GM18867 (cell line): ENCODE measurements around the gene RAVER2.
"Not testable (repeated sequence)": the region's sequence is repeated elsewhere in the genome, so short reads cannot be mapped to it uniquely, and the experiment has no call there.

Experiments
- ATAC-seq: cut with Tn5 transposase; IDR thresholded peaks from one replicate; pipeline ENCODE4 v1.9.1; 2021; ENCODE audit warnings: mild to moderate bottlenecking, moderate library complexity; ENCODE audit not compliant: unreplicated experiment

The RAVER2 gene

DNA sequence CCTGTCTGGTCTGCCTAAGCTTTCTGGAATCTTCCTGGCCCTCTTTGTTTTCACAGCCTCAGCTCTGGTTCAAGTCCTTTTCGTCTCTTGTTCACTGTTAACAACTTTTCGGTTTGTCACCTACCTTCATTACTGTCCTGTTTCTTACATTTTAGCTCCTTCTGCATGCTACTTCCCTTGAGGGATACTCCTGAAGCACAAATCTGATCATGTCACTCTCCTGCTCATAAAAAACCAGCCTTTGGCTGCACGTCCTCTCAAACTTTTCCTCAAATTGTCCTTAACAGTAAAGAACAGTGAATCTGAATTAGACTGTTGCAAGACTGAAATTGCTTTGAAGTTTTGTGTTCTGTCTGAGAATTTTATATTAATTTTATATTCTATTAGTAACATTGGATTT is 3.3 kb downstream of the RAVER2 start:
- ATAC-seq = no peak

DNA sequence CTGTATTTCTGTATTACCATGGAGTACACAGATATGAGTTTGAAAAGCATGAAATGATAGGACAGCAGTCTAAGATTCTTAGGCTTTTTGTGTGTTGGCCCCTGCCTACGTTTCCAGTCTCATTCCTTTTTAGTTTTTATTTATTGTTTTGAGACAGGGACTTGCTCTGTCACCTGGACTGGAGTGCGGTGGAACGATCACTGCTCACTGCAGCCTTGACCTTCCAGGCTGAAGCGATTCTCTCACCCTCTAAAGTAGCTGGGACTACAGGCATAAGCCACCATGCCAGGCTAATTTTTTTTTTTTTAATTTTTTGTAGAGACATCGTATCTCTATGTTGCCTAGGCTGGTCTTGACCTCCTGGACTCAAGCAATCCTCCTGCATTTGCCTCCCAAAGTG is 3.8 kb downstream of the RAVER2 start:
- ATAC-seq = no peak

DNA sequence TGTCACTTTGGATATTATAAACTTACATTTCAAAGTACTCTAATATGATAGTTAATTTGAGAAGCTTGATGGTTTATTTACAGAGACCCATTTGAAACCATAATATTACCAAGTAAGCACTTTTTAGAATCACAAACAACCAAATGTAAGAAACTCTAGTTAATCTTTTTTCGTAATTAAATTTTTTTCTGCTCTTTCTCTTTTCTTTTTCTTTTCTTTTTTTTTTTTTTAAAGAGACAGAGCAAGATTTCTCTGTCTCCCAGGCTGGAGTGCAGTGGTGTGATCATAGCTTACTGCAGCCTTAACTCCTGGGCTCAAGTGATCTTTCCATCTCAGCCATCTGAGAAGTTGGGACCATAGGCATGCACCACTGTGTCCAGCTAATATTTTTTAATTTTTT is 5.2 kb downstream of the RAVER2 start:
- no peak for ATAC-seq

DNA sequence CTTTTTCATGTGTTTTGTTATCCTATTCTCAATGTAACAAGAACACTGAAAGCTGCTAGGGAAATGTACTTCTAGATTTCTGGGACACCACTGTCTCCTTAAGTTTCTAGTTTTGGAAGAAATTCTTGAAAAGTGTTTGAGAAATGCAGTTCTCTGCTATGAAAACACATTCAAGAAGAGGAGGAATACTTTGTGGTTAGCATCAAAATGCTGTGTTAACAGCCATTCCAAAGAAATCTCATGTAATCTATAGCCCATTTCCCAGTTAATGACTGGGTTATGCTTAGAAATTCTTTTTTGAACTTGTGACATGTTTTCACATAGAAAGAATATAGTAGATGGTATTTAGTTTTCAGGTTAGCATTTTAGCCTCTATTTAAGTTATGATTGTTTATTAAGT is 6.0 kb downstream of the RAVER2 start:
- no peak for ATAC-seq

DNA sequence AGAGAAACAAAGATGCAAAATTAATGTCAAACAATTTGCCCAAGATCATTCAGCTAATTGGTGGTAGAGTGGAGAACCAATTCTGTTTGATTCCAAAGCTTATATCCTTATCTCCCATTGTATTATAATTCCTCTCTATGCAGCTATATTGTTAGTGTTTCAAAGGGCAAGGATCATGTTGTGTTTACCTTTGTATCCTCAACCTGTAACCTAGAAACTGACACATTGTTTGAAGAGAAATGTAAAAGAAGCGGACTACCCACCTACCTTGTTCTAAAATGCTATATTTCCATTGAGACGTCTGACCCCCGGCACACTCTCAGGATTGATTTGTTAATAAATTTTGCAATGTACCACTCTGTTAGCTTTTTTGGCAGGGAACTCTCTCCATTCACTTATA is 9.3 kb downstream of the RAVER2 start:
- no peak for ATAC-seq

DNA sequence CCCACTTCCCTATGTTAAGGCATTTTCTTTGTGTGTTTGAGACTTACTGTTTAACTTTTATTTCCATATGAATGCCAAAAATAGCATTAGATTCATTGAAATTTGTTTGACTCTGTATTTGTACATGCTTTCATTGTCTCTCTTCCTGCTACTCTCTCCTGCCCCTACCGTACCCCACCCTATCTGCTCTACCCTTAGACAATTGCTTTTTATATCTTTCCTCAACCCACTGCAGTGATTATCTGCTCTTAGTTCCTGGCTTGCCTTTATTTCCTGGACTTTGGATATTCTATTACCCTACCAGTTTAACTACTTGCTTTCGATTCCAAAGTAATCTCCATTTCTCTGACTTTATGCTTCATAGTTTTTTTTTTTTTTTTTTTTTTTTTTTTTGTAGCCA is 10.5 kb downstream of the RAVER2 start:
- ATAC-seq = no peak

DNA sequence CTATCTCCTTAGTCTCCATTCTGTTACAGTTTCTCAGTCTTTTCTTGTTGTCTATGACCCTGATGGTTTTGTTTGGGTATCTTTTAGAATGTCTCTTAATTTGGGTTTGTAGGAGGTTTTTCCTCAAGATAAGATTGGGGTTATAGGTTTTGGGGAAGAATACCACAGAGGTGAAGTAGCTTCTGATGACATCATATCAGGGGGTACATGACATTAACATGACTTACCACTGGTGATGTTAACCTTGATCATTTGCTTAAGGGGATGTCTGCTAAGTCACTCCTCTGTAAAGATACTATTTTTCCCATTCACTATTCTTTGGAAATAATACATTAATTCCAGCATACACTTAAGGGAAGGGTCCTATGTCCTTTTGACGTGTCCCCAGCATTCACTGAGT is 11.9 kb downstream of the RAVER2 start:
- no peak for ATAC-seq

DNA sequence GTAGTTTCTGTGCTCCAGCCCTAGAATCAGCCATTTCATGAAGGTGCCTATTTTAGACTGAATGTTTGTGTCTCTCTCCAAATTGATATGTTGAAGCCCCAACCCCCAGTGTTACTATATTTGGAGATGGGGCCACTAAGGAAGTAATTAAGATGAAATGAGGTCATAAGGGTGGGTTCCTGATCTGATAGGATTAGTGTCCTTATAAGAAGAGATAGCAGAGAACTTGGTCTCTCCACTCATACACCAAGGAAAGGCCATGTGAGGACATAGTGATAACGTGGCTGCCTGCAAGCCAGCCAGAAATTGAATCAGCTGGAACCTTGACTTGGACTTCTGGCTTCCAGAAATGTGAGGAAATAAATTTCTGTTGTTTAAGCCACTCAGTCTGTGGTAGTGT is 12.3 kb downstream of the RAVER2 start:
- ATAC-seq = no peak

DNA sequence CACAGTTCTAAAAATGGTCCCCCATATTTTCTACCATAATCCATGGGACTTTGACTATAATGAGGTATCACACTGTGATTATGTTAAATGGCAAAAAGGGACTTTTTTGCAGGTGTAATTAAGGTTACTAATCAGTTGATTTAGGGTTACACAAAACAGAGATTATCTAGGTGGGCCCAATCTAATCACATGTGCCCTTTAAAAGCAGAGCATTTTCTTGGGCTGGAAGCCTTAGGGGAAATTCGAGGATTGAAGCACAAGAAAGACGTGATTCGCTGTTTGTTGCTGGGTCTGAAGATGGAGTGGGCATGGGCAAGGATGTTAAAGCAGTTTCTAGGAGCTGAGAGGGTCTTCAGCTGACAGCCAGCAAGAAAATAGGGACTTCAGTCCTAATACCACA is 13.4 kb downstream of the RAVER2 start:
- ATAC-seq = no peak

DNA sequence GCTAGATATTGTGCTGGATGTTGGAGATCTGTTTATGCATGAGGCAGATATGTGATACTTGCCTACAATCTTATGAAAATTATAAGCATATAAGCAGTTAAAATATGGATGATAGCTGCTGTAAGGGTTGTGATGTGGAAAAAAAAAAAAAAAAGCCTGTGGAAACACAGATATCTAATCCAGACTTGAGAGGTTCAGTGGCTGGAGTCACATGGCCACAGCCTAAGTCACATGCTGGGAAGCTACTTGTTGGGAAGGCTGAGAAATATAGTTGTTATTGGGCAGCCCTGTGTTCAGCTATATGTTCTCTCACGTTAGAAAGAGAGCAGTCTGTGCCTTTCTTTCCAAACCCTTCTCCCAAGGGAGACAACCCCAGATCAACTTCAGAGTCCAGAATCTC is 15.1 kb downstream of the RAVER2 start:
- no peak for ATAC-seq

DNA sequence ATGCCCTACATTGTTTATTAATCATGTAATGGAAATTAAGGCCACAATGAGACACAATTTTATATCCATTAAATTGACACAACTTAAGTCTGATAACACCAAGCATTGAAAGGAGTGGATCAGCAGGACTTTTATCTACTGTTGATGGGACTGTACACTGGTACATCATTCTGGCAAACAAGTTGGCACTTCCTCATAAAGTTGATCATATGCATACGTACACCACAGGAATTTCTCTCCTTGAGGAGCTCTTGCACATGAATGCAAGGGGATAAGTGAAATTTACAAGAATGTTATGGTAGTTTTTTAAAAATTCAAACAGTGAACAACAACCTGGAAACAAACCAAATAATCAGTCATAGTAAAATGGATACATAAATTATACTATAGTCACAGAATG is 20.1 kb downstream of the RAVER2 start:
- no peak for ATAC-seq

DNA sequence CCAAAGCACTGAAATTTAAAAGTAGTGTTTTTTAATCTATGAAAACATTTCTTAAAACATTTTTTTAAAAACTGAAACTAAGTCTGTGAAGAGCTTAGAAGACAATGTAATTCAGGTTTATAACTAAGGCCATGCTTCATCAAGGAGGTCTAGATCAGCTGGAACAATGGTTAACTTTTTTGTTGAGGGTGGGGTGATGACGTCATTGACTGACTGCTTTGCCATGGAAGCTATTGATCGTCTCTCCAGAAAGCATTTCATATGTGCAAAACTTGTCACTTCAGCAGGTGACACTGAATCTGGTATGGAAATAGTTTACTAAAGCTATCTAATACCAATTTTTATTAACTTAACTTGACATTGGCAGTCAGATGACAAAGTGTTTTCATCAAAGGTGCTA is 21.0 kb downstream of the RAVER2 start:
- no peak for ATAC-seq

DNA sequence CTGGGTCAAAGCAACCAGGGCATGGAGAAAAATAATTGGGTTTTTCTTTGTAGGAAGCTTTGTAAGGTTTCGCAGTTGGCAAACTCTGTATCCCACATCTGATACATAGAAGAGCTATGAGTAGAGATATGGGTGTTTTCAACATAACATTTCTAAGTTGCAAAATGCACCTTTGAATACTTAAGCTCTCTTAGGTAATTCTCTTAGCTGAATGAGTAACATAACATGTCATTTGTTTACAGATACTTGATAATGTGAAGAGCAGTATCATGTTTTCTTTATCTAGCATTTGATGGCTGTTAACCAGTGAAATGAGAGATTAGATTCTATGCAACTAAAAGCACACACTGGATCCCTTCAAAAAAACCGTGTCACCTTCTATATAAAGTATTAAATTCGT is 21.6 kb downstream of the RAVER2 start:
- no peak for ATAC-seq

DNA sequence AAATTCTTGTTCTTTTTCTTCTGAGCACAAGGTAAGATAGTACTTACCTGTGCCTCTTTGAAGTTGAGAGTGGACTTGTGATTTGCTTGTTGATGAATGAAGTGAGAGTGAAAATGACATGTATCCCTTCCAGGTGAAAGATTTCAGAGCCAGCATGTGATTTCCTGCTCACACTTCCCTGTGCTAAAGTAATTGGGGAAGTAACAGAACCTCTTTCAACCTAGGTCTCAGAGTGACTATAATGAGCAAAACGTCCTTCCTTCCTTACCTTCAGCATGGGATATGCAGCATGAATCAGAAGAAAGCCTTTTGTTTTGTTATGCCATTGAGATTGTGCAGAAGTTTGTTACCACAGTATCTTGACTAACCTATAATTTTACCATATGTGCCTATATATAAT is 24.6 kb downstream of the RAVER2 start:
- ATAC-seq = no peak

DNA sequence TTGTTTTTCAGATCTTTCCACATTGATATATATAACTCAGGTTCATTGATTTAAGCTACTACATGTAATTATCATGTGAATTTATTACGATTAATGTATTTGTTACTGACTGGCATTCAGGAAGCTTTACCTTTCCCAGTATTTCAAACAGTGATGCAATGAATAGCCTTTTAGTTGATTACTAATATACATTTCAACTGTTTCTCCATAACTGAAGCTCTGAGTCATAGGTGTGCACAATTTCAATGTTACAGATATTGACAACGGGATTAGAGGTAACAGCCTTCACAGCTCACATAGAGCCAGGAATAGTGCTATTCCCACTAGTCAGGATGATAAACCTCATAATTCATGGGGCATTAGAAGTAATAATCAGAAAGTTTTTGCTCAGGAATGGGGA is 25.1 kb downstream of the RAVER2 start:
- no peak for ATAC-seq

DNA sequence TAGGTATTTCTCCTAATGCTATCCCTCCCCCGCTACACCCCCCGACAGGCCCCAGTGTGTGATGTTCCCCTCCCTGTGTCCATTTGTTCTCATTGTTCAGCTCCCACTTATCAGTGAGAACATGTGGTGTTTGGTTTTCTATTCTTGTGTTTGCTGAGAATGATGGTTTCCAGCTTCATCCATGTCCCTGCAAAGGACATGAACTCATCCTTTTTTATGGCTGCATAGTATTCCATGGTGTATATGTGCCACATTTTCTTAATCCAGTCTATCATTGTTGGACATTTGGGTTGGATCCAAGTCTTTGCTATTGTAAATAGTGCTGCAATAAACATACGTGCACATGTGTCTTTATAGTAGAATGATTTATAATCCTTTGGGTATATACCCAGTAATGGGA is 28.4 kb downstream of the RAVER2 start:
- not testable (repeated sequence) for ATAC-seq

DNA sequence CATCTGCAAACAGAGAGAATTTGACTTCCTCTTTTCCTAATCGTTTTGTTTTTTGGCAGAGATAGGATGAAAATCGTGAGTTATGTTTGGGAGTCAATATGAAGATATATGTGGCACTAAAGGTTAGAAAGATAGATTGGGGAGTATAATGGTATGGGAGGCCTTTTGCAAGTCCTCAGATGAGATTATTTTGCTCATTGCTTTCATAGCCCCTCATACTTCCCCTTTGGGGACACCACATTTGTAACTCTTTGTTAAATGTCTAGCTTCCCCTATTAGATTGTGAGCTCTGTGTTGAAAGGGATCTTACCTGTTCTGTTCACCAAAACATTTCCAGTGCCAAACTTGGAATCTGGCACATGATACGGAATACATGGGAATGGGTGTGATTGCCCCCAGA is 30.2 kb downstream of the RAVER2 start:
- no peak for ATAC-seq

DNA sequence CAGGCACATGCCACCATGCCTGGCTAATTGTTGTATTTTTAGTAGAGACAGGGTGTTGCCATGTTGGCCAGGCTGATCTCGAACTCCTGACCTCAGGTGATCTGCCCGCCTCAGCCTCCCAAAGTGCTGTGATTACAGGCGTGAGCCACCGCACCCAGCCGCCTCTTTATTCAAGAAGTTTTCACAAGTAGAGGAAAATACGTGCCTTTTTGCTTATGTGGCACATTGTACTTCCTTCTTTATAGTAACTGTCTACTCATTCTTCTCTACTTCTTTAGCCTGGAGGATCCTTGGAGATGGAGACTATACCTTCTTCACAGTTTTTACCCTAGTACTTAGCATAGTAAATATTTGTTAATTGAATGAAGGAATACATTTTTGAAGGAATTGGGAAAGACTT is 37.2 kb downstream of the RAVER2 start:
- ATAC-seq = not testable (repeated sequence)

DNA sequence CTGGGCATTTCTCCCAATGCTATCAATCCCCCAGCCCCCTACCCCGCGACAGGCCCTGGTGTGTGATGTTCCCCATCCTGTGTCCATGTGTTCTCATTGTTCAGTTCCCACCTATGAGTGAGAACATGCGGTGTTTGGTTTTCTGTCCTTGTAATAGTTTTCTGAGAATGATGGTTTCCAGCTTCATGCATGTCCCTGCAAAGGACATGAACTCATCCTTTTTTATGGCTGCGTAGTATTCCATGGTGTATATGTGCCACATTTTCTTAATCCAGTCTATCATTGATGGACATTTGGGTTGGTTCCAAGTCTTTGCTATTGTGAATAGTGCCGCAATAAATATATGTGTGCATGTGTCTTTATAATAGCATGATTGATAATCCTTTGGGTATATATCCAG is 38.0 kb downstream of the RAVER2 start:
- not testable (repeated sequence) for ATAC-seq

DNA sequence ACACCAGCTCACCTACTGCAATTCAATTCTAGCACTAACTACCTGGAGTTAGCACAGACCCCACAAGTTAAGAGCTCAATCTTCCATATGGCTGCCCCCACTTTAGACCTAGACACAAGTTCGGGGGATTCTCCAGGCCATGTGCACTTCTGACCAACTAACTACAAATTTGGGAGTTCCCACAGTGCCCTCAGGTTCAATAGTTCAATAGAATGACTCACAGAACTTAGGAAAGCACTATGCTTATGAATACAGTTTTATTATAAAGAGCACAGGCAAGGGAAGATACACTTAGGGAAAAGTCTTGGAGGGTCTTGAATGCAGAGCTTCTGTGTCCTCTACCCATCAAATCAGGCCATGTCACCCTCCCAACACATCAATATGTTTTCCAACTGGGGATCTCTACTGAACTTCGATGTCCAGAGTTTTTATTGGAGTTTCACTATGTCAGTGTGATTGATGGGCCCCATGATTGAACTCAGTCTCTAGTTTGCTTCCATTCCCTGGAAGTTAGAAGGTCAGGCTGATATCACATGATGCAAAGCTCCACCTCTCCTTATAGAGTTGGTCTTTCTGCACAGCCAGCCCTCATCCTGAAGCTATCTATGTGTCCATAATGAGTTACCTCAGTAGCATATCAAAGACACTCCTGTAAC is 46.1 kb downstream of the RAVER2 start:
- no peak for ATAC-seq

DNA sequence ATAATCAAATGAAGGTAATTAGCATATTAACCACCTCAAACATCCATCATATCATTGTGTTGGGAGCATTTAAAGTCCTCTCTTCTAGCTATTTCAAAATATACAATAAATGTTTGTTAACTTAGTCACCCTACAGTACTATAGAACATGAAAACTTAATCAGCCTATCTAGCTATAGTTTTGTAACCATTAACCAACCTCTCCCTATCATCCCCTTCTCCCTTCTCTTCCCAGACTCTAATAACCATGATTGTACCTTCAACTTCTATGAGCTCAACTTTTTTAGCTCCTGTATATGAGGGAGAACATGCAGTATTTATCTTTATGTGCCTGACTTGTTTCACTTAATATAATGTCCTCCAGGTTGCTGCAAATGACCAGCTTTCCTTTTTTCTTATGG is 54.0 kb downstream of the RAVER2 start:
- ATAC-seq = no peak

DNA sequence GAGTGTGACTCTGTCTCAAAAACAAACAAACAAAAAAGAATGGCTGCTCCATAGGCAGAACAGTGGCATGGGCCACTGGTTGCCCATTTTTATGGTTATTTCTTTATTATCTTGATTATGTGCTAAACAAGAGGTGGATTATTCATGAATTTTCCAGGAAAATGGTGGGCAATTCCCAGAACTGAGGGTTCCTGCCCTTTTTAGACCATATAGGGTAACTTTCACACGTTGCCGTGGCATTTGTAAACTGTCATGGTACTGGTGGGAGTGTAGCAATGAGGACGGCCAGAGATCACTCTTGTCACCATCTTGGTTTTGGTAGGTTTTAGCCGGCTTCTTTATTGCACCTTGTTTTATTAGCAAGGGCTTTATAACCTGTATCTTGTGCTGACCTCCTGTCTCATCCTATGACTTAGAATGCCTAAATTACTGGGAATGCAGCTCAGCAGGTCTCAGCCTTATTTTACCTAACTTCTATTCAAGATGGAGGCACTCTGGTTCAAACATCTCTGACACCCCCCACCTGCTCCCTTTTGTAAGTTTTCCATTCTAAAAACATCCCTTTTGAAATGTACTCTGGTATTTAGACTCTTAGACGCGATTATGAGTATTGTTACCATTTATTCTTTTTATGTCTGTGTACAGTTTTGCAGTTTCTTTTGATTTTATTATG is 57.1 kb downstream of the RAVER2 start:
- ATAC-seq = no peak

DNA sequence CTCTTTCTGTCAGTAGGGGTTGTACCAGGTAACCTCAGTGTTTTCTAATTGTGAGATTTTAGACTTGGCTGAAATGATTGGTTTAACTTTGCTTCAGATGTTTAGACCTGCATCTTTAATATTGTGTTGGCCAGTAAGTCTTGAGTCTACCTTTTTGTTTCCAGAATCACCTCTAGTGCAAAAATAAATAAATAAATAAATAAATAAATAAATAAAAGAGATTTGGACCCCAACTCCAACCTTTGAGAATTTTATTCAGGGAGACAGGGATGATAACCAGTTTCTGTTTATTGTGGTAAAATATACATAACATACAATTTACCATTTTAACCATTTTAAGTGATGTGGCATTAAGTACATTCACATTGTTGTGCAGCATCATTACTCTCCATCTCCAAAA is 64.4 kb downstream of the RAVER2 start:
- no peak for ATAC-seq
